Activated T-cell treated with anti-CD3 and anti-CD28 coated beads, Interleukin-2, amount 50 U/mL, for 24 hours (primary cell): ENCODE data around the gene MPRIP.
A peak's percentile ranks its signal among the peaks of the same experiment; 100 is the strongest.

ENCODE experiments used
- DNase-seq: peaks from one replicate; pipeline ENCODE4 v3.0.0-alpha.2; 2020
- H3K27ac Mint-ChIP-seq: 2 replicates; pipeline ENCODE4 v1.8.0; 2020; ENCODE audit warnings: mild to moderate bottlenecking, mixed read lengths
- H3K27me3 Mint-ChIP-seq: 2 replicates; pipeline ENCODE4 v1.8.0; 2020; ENCODE audit warnings: mixed read lengths
- H3K36me3 Mint-ChIP-seq: 2 replicates; pipeline ENCODE4 v1.8.0; 2020; ENCODE audit warnings: low read depth, mixed read lengths
- H3K4me1 Mint-ChIP-seq: 2 replicates; pipeline ENCODE4 v1.8.0; 2020; ENCODE audit warnings: low read depth, mixed read lengths
- H3K4me3 Mint-ChIP-seq: 2 replicates; pipeline ENCODE4 v1.8.0; 2020; ENCODE audit warnings: mild to moderate bottlenecking, moderate library complexity, mixed read lengths
- H3K9me3 Mint-ChIP-seq: 2 replicates; pipeline ENCODE4 v1.8.0; 2020; ENCODE audit warnings: mixed read lengths

Gene MPRIP

DNA sequence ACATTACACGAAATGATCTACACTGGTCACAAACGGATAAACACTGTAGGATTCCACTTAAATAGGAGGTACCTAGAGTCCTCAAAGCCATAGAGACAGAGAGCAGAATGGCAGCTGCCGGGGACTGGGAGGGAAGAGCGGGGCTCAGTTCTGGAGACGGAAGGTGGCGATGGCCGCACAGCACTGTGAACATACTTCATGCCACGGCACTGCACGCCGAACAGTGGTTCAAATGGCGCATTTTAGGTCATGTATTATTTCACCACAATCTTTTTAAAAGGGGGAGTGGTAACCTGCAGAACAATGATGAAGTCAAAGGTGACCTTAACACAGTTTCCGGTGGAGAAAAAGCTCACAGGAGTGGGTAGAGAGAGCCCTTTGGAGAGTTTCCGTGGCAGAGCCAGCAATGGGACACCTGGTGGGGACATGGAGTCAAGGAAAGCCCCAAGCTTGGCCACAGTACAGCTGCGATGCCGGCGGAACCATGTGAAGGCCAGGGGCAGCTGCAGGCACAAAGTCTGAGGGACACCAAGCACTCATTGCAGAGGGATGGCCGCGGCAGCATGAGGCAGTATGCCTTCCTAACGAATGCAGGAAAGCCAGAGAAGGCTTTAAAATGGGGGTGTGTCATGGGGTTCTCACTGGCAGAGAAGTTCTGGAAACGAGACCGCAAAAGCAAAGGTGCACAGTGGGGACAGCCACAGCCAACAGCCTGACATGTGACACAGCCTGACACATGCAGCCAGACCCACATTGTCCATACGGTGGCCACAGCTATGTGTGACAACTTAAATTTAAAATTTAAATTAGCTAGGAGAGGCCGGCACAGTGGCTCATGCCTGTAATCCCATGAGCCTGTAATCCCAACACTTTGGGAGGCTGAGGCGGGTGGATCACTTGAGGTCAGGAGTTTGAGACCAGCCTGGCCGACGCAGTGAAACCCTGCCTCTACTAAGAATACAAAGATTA is 187.4 kb downstream of the MPRIP start:
- Mint-ChIP-seq H3K27me3 (no peaks in the 10 kb centered on the region), H3K27ac (no peak overlapping the region), H3K4me1 (no peaks in the 10 kb centered on the region), H3K36me3 (peaks cover 77% of the 10 kb centered on the region), H3K9me3 (no peaks in the 10 kb centered on the region), H3K4me3 (no peak overlapping the region)
- DNase-seq = no peak

DNA sequence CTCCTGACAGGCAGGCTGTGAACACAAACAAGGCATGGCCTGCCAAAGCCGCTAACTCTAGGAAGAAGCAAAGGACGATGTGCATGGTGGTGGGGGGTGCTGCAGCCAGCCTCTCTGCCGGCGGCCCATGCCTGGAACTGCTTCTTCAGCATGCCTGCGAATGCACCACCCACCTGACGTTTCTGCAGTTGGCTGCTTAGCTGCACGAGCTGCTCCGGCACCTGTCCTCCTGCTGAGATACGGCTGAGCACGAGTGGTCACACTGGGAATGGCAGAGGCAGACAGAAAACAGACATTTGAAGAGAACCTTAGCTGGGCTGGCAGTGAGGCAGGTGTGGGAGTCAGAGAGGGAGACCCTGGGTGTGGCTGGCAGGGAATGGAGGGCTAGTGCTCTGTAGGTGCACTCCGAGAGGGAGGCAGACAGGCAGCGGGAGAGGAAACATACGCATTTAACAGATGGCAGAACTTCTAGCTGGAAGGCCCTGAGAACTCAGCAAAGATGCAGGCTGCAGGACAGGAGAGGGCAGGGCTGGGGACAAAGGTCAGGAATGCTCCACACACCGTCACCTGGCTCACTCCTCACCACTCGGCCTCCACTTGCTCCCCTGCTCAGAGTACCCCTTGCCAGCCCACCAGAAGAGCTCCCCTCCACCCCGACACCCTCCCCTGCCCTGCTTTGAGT is 189.5 kb downstream of the MPRIP start:
- H3K4me3 Mint-ChIP-seq = no peak overlapping the region

DNA sequence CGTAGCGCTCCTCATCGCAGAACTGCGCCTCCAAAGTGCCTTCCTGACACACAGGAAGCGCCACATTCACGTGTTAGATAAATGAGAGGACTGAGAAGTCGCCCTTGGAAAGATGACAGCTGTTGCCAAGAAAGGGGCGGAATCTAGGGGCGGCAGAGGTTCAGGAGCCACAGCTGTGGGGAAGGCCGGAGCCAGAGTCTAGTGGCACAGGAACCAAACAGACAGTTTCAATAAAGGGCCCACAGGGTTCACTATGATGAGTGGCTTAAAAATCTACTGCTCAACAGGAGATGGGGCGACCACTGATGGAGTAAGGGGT is 190.0 kb downstream of the MPRIP start:
- no peak for DNase-seq
- Mint-ChIP-seq H3K36me3 (peaks cover 61% of the 10 kb centered on the region), H3K4me3 (no peak overlapping the region), H3K27me3 (no peaks in the 10 kb centered on the region), H3K27ac (peak overlapping the region; percentile 61), H3K9me3 (no peaks in the 10 kb centered on the region), H3K4me1 (peaks cover 15% of the 10 kb centered on the region)

More for the DNA sequence above, 189.5 kb downstream of the MPRIP start:
- Mint-ChIP-seq H3K27ac (peak overlapping the region; percentile 61), H3K9me3 (no peaks in the 10 kb centered on the region), H3K36me3 (peaks cover 63% of the 10 kb centered on the region), H3K4me1 (peaks cover 15% of the 10 kb centered on the region), H3K27me3 (no peaks in the 10 kb centered on the region)
- DNase-seq = no peak

GRCh38 chr17:17235212-17236174 is 193.2 kb downstream of the MPRIP start:
- peak overlapping the region; percentile 99 for H3K27ac Mint-ChIP-seq
- DNase-seq = no peak
- H3K4me1 Mint-ChIP-seq = peaks cover 36% of the 10 kb centered on the region
- H3K27me3 Mint-ChIP-seq = no peaks in the 10 kb centered on the region
- peaks cover 34% of the 10 kb centered on the region for H3K36me3 Mint-ChIP-seq
- no peaks in the 10 kb centered on the region for H3K9me3 Mint-ChIP-seq
- H3K4me3 Mint-ChIP-seq = peak overlapping the region; percentile 85

DNA sequence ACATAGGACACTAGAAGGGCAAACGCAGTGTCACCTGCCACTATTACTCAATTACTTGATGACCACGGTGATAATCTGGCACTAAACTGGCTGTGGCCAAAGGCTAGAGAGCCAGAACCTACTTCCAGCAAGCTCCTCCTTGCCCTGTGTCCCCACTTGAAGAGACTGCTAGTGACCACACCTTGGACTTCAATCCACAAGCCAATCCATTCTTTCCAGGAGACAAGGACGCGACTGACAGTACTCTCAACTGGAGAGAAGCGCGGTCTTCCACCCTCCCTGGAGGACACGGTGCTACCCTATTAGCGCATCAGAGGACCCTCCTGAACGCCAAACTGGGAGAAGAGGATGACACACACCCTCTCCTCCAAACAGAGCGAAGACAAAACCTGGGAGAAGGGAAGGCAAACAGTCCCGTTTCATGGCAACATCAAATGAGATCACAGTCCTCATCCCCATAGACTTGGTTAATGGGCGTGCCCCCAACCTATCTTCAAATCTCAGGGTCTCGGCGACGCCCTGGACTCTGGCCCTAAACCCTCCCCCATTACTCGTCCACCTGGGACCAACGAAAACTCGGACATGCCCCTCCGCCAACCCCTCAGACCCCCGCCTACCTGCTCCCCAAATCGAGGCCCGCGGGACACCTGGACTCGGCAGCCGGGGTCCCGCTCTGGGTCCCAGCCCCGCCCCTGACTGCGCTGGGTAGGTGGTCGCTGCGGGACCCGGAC is 194.2 kb downstream of the MPRIP start:
- no peak for DNase-seq
- no peaks in the 10 kb centered on the region for H3K27me3 Mint-ChIP-seq
- H3K4me3 Mint-ChIP-seq = peak overlapping the region; percentile 85
- peaks cover 27% of the 10 kb centered on the region for H3K36me3 Mint-ChIP-seq
- peaks cover 36% of the 10 kb centered on the region for H3K4me1 Mint-ChIP-seq
- H3K9me3 Mint-ChIP-seq = no peaks in the 10 kb centered on the region
- H3K27ac Mint-ChIP-seq = peak overlapping the region; percentile 99

GRCh38 chr17:17237026-17237799 is 195.0 kb downstream of the MPRIP start, which contains the start of gene FLCN:
Gene FLCN, minus strand, starts transcription at chr17:17237168. Its CDS starts 9,031 bp downstream, at chr17:17228137.
- H3K4me3 Mint-ChIP-seq = peak within 1 kb of the TSS; percentile 85
- no peaks in the 10 kb centered on the region for H3K27me3 Mint-ChIP-seq
- H3K4me1 Mint-ChIP-seq = peaks cover 36% of the 10 kb centered on the region
- DNase-seq = peak; percentile 92
- H3K9me3 Mint-ChIP-seq = no peaks in the 10 kb centered on the region
- H3K36me3 Mint-ChIP-seq = peaks cover 19% of the 10 kb centered on the region
- H3K27ac Mint-ChIP-seq = peak within 1 kb of the TSS; percentile 99

- H3K27me3 Mint-ChIP-seq = no peaks in the 10 kb centered on the region
- H3K4me3 Mint-ChIP-seq = no peak overlapping the region
- H3K4me1 Mint-ChIP-seq = peaks cover 36% of the 10 kb centered on the region
- H3K36me3 Mint-ChIP-seq = peaks cover 12% of the 10 kb centered on the region
- H3K9me3 Mint-ChIP-seq = no peaks in the 10 kb centered on the region
- H3K27ac Mint-ChIP-seq = peak overlapping the region; percentile 1
- DNase-seq = no peak
Observed at GRCh38 chr17:17239832-17240231, 197.6 kb downstream of the MPRIP start.

DNA sequence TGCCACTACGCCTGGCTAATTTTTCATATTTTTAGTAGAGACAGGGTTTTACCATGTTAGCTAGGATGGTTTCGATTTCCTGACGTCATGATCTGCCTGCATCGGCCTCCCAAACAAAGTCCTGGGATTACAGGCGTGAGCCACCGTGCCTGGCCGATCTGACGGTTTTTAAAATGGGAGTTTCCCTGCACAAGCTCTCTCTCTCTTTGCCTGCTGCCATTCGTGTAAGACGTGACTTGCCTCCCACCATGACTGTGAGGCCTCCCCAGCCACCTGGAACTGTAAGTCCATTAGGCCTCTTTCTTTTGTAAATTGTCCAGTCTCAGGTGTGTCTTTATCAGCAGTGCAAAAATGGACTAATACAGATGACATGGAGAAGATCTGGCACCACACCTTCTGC is 199.4 kb downstream of the MPRIP start:
- Mint-ChIP-seq H3K9me3 (no peaks in the 10 kb centered on the region), H3K27ac (no peak overlapping the region), H3K4me1 (peaks cover 22% of the 10 kb centered on the region), H3K27me3 (no peaks in the 10 kb centered on the region), H3K4me3 (no peak overlapping the region), H3K36me3 (peaks cover 19% of the 10 kb centered on the region)
- DNase-seq = no peak

- peaks cover 21% of the 10 kb centered on the region for H3K36me3 Mint-ChIP-seq
- peaks cover 22% of the 10 kb centered on the region for H3K4me1 Mint-ChIP-seq
- H3K9me3 Mint-ChIP-seq = no peaks in the 10 kb centered on the region
- no peak overlapping the region for H3K27ac Mint-ChIP-seq
- no peak overlapping the region for H3K4me3 Mint-ChIP-seq
- no peak for DNase-seq
- H3K27me3 Mint-ChIP-seq = no peaks in the 10 kb centered on the region
Observed at GRCh38 chr17:17242246-17242645, 200.0 kb downstream of the MPRIP start.
